H9 (cell line): ENCODE results near the gene GYPE. TPM values are rescaled to one million over a fixed set of nuclear protein-coding genes. Genes with fewer than 3 reads are reported as not detected.
"Not testable (repeated sequence)": the region's sequence is repeated elsewhere in the genome, so short reads cannot be mapped to it uniquely, and the experiment has no call there.

Source experiments
- DNase-seq: peaks from one replicate; pipeline ENCODE4 v3.0.0-alpha.2; 2017
- H2AFZ ChIP-seq: one replicate; pipeline ENCODE4 v1.6.1; 2013; ENCODE audit warnings: mild to moderate bottlenecking, low read length, control low read depth, moderate library complexity
- H2AK5ac ChIP-seq: 2 replicates; pipeline ENCODE4 v1.6.1; 2013; ENCODE audit warnings: low read length, control low read depth, mixed read lengths; ENCODE audit not compliant: insufficient read length
- H2BK120ac ChIP-seq: one replicate; pipeline ENCODE4 v1.6.1; 2013; ENCODE audit warnings: low read depth, mild to moderate bottlenecking, low read length, control low read depth, inconsistent platforms; ENCODE audit not compliant: poor library complexity, severe bottlenecking
- H2BK12ac ChIP-seq: 2 replicates; pipeline ENCODE4 v1.6.1; 2013; ENCODE audit warnings: low read length, control low read depth, mixed read lengths, low read depth; ENCODE audit not compliant: insufficient read length
- H2BK15ac ChIP-seq: 2 replicates; pipeline ENCODE4 v1.6.1; 2013; ENCODE audit warnings: low read depth, low read length, control low read depth
- H2BK20ac ChIP-seq: one replicate; pipeline ENCODE4 v1.6.1; 2013; ENCODE audit warnings: low read depth, mild to moderate bottlenecking, low read length, control low read depth, inconsistent platforms; ENCODE audit not compliant: poor library complexity, severe bottlenecking
- H2BK5ac ChIP-seq: 2 replicates; pipeline ENCODE4 v1.6.1; 2013; ENCODE audit warnings: low read length, control low read depth, mixed read lengths; ENCODE audit not compliant: insufficient read length
- H3K14ac ChIP-seq: 2 replicates; pipeline ENCODE4 v1.6.1; 2013; ENCODE audit warnings: low read length, control low read depth; ENCODE audit not compliant: insufficient read depth
- H3K18ac ChIP-seq: 2 replicates; pipeline ENCODE4 v1.6.1; 2013; ENCODE audit warnings: low read depth, mild to moderate bottlenecking, mixed read lengths, low read length, control low read depth; ENCODE audit not compliant: insufficient read length
- H3K23ac ChIP-seq: 2 replicates; pipeline ENCODE4 v1.6.1; 2013; ENCODE audit warnings: low read length, control low read depth, mixed read lengths, low read depth; ENCODE audit not compliant: insufficient read length
- H3K23me2 ChIP-seq: 2 replicates; pipeline ENCODE4 v1.6.1; 2013; ENCODE audit warnings: low read depth, mild to moderate bottlenecking, mixed read lengths, low read length, control low read depth; ENCODE audit not compliant: insufficient read length, poor library complexity, severe bottlenecking
- H3K27ac ChIP-seq: 2 replicates; pipeline ENCODE4 v1.5.1; 2013; ENCODE audit warnings: low read length, control low read depth, mixed read lengths, low read depth; ENCODE audit not compliant: insufficient read length
- H3K27me3 ChIP-seq: 2 replicates; pipeline ENCODE4 v1.6.1; 2013; ENCODE audit warnings: low read length, control low read depth, inconsistent platforms; ENCODE audit not compliant: insufficient read depth
- H3K4ac ChIP-seq: 2 replicates; pipeline ENCODE4 v1.6.1; 2013; ENCODE audit warnings: low read depth, mild to moderate bottlenecking, control low read depth, inconsistent platforms, low read length, moderate library complexity
- H3K4me1 ChIP-seq: 2 replicates; pipeline ENCODE4 v1.6.1; 2013; ENCODE audit warnings: low read length, control low read depth, inconsistent platforms; ENCODE audit not compliant: insufficient read depth
- H3K4me2 ChIP-seq: 2 replicates; pipeline ENCODE4 v1.6.1; 2013; ENCODE audit warnings: low read length, control low read depth, mixed read lengths; ENCODE audit not compliant: insufficient read length, insufficient read depth
- H3K56ac ChIP-seq: 2 replicates; pipeline ENCODE4 v1.6.1; 2013; ENCODE audit warnings: low read depth, mild to moderate bottlenecking, mixed read lengths, low read length, control low read depth; ENCODE audit not compliant: insufficient read length
- H3K79me1 ChIP-seq: 2 replicates; pipeline ENCODE4 v1.6.1; 2013; ENCODE audit warnings: low read depth, mild to moderate bottlenecking, moderate library complexity, low read length, control low read depth, inconsistent platforms; ENCODE audit not compliant: insufficient read depth, poor library complexity, severe bottlenecking
- H3K79me2 ChIP-seq: 2 replicates; pipeline ENCODE4 v1.6.1; 2013; ENCODE audit warnings: low read length, control low read depth, inconsistent platforms; ENCODE audit not compliant: insufficient read depth
- H3K9ac ChIP-seq: 2 replicates; pipeline ENCODE4 v1.6.1; 2013; ENCODE audit warnings: low read length, control low read depth, mixed read lengths; ENCODE audit not compliant: insufficient read length; ENCODE audit errors: extremely low read depth
- H3K9me3 ChIP-seq: one replicate; pipeline ENCODE4 v1.6.1; 2013; ENCODE audit warnings: low read depth, low read length, inconsistent platforms; ENCODE audit not compliant: control insufficient read depth
- H3T11ph ChIP-seq: one replicate; pipeline ENCODE4 v1.6.1; 2013; ENCODE audit warnings: mild to moderate bottlenecking, low read length, control low read depth, inconsistent platforms
- H4K20me1 ChIP-seq: one replicate; pipeline ENCODE4 v1.6.1; 2013; ENCODE audit not compliant: control insufficient read depth, insufficient read length, insufficient read depth
- H4K5ac ChIP-seq: 2 replicates; pipeline ENCODE4 v1.6.1; 2013; ENCODE audit warnings: low read depth, mild to moderate bottlenecking, mixed read lengths, low read length, control low read depth; ENCODE audit not compliant: insufficient read length
- H4K8ac ChIP-seq: replicated peaks from 2 replicates; pipeline ENCODE4 v1.6.1; 2013; ENCODE audit warnings: low read length, control low read depth, mixed read lengths, low read depth; ENCODE audit not compliant: insufficient read length
- H4K91ac ChIP-seq: 2 replicates; pipeline ENCODE4 v1.6.1; 2013; ENCODE audit warnings: low read depth, mild to moderate bottlenecking, moderate library complexity, mixed read lengths, low read length, control low read depth; ENCODE audit not compliant: insufficient read length
- H3K27ac Mint-ChIP-seq, 3 experiments: 2 replicates in 2 of 3; 3 replicates in 1 of 3; pipeline ENCODE4 v1.8.0; 2020 to 2021; ENCODE audit warnings: mixed read lengths in 3 of 3, mild to moderate bottlenecking in 1 of 3, moderate library complexity in 1 of 3
- H3K27me3 Mint-ChIP-seq: 2 replicates; pipeline ENCODE4 v1.8.0; 2021; ENCODE audit warnings: low read depth, mild to moderate bottlenecking, moderate library complexity, mixed read lengths
- H3K36me3 Mint-ChIP-seq, 3 experiments: 2 replicates in 2 of 3; 3 replicates in 1 of 3; pipeline ENCODE4 v1.8.0; 2020 to 2021; ENCODE audit warnings: low read depth in 3 of 3, mixed read lengths in 3 of 3; ENCODE audit not compliant: insufficient read depth in 1 of 3
- H3K4me1 Mint-ChIP-seq, 2 experiments: 2 replicates each; pipeline ENCODE4 v1.8.0; 2020; ENCODE audit warnings: mixed read lengths in 2 of 2
- H3K4me3 Mint-ChIP-seq, 2 experiments: 2 replicates in 1 of 2; 3 replicates in 1 of 2; pipeline ENCODE4 v1.8.0; 2020 to 2021; ENCODE audit warnings: mild to moderate bottlenecking in 2 of 2, mixed read lengths in 2 of 2, moderate library complexity in 1 of 2
- H3K9me3 Mint-ChIP-seq, 2 experiments: 2 replicates in 1 of 2; 3 replicates in 1 of 2; pipeline ENCODE4 v1.8.0; 2020; ENCODE audit warnings: mild to moderate bottlenecking in 2 of 2, mixed read lengths in 2 of 2, moderate library complexity in 1 of 2
- WGBS: extraction: QIAGEN DNeasy Blood & Tissue Kit; methylation state at CpG from one replicate; pipeline ENCODE4 v1.1.7; 2013; ENCODE audit warnings: missing lambda C conversion rate, low lambda C conversion rate, mixed read lengths; ENCODE audit not compliant: insufficient read length; ENCODE audit errors: extremely low coverage; 5-methylcytosine and 5-hydroxymethylcytosine counted together
- total RNA-seq: library from RNA; stranded (reverse); gene quantifications from 2 replicates; pipeline ENCODE4 v1.2.1, GENCODE V29; 2021

Gene GYPE
- total RNA-seq, 1 experiment from 2014 or later = not detected

DNA sequence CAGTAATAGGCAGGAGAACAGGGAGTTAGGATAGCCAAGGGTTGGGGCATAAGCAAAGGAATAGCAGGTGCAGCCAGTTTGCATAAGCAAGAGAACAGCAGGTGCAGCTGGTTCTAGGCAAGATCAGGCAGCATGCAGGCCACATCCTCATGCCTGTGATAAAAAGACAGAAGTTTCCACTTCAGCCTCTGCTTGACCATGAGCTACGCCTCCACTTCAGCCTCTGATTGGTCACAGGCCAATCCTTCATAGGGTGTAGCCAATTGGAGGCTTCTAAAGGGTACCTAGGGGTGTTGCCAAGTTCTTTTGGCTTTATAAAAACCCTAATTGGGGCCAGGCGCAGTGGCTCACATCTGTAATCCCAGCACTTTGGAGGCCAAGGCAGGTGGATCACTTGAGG lies 30.0 kb downstream of the GYPE start:
- not testable (repeated sequence) for H3K27me3 ChIP-seq, H3K79me2 ChIP-seq, H3K36me3 Mint-ChIP-seq, H2BK20ac ChIP-seq, H3K9me3 ChIP-seq, H3K4ac ChIP-seq, H3K14ac ChIP-seq, H3K4me1 ChIP-seq, H3K27ac ChIP-seq, H3K23me2 ChIP-seq, H2BK120ac ChIP-seq, DNase-seq, H4K20me1 ChIP-seq, H3K18ac ChIP-seq, H2BK5ac ChIP-seq, H2AFZ ChIP-seq, H3K9ac ChIP-seq, H3T11ph ChIP-seq, H3K56ac ChIP-seq, H3K27me3 Mint-ChIP-seq, H4K8ac ChIP-seq, H2BK15ac ChIP-seq, H2BK12ac ChIP-seq, H3K4me3 Mint-ChIP-seq, H3K27ac Mint-ChIP-seq, H3K4me2 ChIP-seq, H3K23ac ChIP-seq, H3K4me1 Mint-ChIP-seq, H4K91ac ChIP-seq, H2AK5ac ChIP-seq, H3K9me3 Mint-ChIP-seq, H4K5ac ChIP-seq, H3K79me1 ChIP-seq
- WGBS = no CpG with 5 or more reads among the region's 2 CpGs

DNA sequence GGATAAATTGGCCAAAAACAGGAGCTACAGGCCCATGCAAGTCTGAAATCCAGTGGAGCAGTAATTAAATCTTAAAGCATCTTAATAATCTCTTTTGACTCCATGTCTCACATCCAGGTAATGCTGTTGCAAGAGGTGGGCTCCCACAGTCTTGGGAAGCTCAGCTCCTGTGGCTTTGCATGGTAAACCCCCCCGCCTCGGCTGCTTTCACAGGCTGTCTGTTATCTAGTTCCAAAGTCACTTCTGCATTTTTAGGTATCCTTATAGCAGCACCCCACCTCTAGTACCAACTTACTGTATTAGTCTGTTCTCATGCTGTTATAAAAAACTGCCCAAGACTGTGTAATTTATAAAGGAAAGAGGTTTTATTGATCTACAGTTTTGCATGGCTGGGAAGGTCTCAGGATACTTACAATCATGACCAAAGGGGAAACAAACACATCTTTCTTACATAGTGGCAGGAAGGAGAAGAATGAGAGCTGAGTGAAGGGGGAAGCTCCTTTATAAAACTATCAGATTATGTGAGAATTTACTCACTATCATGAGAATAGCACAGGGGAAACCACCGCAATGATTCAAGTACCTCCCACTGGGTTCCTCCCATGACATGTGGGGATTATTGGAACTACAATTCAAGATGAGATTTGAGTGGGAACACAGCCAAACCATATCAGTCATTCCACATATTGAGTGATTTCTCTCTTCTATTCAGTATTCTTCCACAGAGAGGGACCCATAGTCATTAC lies 34.7 kb downstream of the GYPE start:
- H2AK5ac ChIP-seq, H3K79me2 ChIP-seq, H4K20me1 ChIP-seq, H3K9me3 ChIP-seq, H2BK120ac ChIP-seq, H3K4me3 Mint-ChIP-seq, H3K23me2 ChIP-seq, H4K8ac ChIP-seq, H3K27me3 Mint-ChIP-seq, H3K27ac ChIP-seq, H2BK12ac ChIP-seq, H3K27me3 ChIP-seq, H2BK20ac ChIP-seq, H2BK15ac ChIP-seq, H3K4me1 Mint-ChIP-seq, H3K9ac ChIP-seq, H3K4ac ChIP-seq, H3K9me3 Mint-ChIP-seq, H3T11ph ChIP-seq, H4K5ac ChIP-seq, H3K4me1 ChIP-seq, H2AFZ ChIP-seq, H3K79me1 ChIP-seq, H2BK5ac ChIP-seq, H3K4me2 ChIP-seq, H4K91ac ChIP-seq, H3K14ac ChIP-seq, DNase-seq, H3K23ac ChIP-seq, H3K56ac ChIP-seq, H3K18ac ChIP-seq: not testable (repeated sequence)
- no CpG with 5 or more reads among the region's 3 CpGs for WGBS
- Mint-ChIP-seq H3K27ac (peak overlapping the region in 1 of 3 experiments; percentile 57; a peak in 1 of 7 replicates), H3K36me3 (peaks cover 0 to 12% (median 4%) of the 10 kb centered on the region in 3 experiments; a peak in 3 of 7 replicates)
